ENCODE results near the gene GOLGA8H. TPM values are rescaled to one million over a fixed set of nuclear protein-coding genes. Genes with fewer than 3 reads are reported as not detected.
"Not testable (repeated sequence)": the region's sequence is repeated elsewhere in the genome, so short reads cannot be mapped to it uniquely, and the experiment has no call there.

GOLGA8H gene
- total RNA-seq, 2 experiments from 2014 or later = not detected

DNA sequence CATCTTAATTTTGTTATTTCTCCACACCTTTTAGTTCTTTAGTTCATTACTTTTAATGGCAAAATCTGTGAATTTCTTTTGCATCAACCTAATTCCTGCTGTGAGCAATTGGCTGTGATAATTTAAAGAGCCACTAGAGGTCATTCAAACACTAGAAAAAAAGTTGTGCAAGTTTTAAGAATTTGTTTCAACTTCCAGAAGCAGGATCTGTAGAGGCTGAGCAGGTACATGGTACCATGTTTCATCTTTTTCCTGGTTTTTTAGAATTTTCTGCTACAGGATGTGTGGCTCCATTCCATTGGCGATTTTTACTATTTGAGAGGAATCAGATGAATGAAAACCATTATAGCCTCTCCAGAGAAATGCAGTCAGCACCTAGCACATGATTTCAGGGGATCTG, 57.3 kb downstream of the GOLGA8H start:
- DNase-seq, H3K27ac Mint-ChIP-seq, CTCF ChIA-PET, H3K9me3 Mint-ChIP-seq, POLR2A ChIA-PET, H3K4me1 Mint-ChIP-seq, H3K27me3 Mint-ChIP-seq, H3K4me3 Mint-ChIP-seq: not testable (repeated sequence)
- H3K36me3 Mint-ChIP-seq (ENCODE audit: low read depth) = peaks cover 21% of the 10 kb centered on the region

Other genes with a start within 250 kb of the GOLGA8H start
- gene CHRFAM7A, start 210.5 kb upstream of the GOLGA8H start, total RNA-seq = not detected
- 1 to 10 TPM; 2.7 to 3.4 TPM for gene GOLGA8R, start 189.8 kb upstream of the GOLGA8H start, total RNA-seq
- 1 to 10 TPM in 1 of 2 experiments, under 1 TPM in 1; 0.83 to 1.6 TPM for gene GOLGA8Q, start 52.0 kb upstream of the GOLGA8H start, total RNA-seq

Measured in activated CD4-positive, alpha-beta T cell treated with anti-CD3 and anti-CD28 coated beads, Interleukin-2, amount 10 ng/mL, durations not matched to agents 7 days and 5 days (primary cell).